Stimulated activated CD4-positive, alpha-beta T cell treated with anti-CD3 and anti-CD28 coated beads, Interleukin-2, amount 100 ng/mL, for 24 hours (primary cell): ENCODE results near the gene CNPY4.

Source experiments
- DNase-seq, 2 donors: peaks; one replicate each; pipeline ENCODE4 v3.0.0-alpha.2; 2020

Gene CNPY4

GRCh38 chr7:100119072-100119969, at the start of gene CNPY4, which contains the start of gene TAF6:
TSS of gene CNPY4 (plus strand) at chr7:100119634. CDS start at chr7:100119745, 111 bp downstream.
TSS of gene TAF6 (minus strand) at chr7:100119358. CDS start at chr7:100114209, 5,149 bp downstream.
- DNase-seq: peak; percentile 96 to 97

DNA sequence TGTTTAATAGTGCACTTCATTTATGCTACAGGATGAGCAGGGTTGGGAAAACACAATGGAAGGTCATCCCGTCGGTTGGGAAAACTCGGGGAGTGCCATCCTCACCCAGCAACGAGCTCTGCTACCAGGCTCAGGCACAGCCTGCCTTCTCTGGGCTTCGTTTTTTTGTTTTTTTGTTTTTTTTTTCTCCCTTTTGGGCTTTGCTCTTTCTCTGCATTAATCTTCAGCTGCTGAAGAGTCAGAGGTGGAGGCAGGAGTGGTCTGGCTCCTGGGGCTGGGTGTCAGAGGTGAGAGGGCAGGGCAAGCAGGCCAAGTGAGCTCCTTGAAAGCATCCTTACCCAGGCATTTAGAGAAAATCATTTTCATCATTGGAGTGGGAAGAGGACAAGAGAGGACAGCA, 49.4 kb upstream of the CNPY4 start:
- DNase-seq: no peak

GRCh38 chr7:100071018-100071723, 48.3 kb upstream of the CNPY4 start:
- DNase-seq: no peak

- no peak for DNase-seq
Observed at GRCh38 chr7:100072462-100072861, 47.0 kb upstream of the CNPY4 start.

- DNase-seq: no peak
Observed at GRCh38 chr7:100074841-100075240, 44.6 kb upstream of the CNPY4 start.

DNA sequence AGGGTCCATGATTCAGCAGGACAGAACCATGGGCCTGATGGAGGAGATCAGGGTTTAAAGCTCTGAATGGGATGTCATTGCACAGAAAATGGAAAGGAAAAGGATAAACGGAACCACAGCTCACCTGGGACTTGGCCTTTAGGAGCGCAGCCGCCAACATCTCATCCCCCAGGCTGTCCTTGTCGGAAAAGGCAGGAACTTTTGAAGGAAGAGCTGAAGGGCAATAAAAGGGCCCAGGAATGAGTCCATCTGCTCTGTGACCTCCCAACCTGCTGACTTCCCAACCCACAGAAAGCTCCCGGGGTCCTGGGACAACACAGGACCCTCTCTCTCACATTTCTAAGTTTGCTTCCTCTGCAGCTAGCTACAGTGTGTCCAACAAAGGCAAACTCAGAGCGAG, 44.0 kb upstream of the CNPY4 start:
- DNase-seq: no peak

DNA sequence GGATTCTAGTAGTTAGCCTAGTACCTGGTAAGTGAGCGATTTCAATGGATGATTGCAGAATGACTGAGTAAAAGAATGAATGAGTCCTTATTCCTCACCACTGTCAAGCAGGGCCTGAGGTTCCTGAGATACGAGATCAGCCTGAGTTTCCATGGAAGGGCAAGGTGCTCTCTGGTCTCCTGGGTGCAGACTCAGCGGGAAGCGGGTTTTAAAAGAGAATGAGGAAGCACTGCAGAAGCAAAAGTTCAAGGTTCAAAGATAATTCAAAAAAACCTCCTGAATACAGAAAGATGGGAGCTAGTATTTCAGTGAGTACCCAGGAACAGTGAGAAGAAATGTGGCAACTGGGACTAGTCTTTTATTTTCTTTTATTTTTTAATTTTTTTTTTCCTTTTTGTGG, 42.2 kb upstream of the CNPY4 start:
- DNase-seq: no peak

DNA sequence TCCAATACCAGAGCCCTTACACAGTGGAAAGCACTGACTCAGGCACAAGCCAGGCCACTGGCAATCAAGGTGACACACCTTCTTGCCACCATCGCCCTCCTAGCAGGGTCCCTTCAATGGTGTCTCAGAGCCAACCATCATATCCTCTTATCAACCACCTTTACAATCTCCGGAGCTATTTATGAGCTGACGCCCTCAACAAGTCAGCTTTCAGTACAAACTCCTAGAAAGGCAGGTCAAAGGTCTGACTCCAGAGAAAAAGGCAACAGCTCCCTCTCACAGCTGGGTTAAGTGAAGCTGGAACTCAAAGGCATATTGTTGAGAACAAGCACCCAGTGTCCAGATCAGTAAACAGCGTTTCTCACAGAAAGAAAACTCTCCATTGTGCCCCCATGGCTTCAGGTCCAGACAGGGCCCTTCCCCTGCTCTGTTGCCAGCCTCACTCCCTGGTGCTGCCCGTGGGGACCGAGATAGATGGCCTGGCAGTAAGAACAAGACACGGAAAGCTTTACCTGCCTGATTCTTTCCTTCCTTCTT, 40.3 kb upstream of the CNPY4 start:
- DNase-seq: no peak

DNA sequence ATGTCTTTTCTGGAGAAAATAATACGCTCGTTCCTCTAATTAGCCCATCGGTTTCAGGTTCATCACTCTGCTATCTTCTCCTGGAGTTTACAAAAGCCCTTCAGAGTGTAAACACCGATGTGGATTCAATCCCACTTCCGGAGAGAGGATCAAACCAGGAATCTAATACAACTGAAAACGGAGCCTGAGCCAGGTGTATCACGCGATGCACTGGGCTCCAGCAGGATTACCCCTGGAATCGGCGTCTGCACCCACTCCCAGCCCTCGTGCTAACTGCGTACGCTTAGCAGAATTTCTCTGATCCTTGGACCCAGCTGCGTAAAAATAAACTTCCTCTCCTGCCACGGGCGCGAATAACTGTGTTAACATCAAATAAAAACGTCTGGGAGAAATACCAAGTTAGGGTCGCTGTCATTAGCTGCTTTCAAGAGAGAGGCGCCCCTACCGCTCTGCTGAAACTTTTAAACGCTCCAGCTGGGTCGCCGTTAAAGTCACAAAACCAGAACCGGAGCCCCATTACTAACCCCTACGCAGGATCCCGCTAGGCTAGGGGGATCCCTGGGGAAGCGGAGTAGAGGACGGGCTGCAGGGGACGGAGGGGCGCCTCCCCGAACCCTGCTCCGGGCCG, 38.4 kb upstream of the CNPY4 start:
- no peak for DNase-seq

GRCh38 chr7:100081535-100082102, 37.8 kb upstream of the CNPY4 start, which contains the start of gene ZNF3:
TSS of gene ZNF3 (minus strand) at chr7:100081723. CDS start at chr7:100077357, 4,366 bp downstream.
- peak; percentile 97 to 98 for DNase-seq

GRCh38 chr7:100082978-100083377, 36.5 kb upstream of the CNPY4 start:
- no peak for DNase-seq

GRCh38 chr7:100085515-100085914, 33.9 kb upstream of the CNPY4 start:
- no peak for DNase-seq

GRCh38 chr7:100087055-100087750, 32.2 kb upstream of the CNPY4 start:
- no peak for DNase-seq

DNA sequence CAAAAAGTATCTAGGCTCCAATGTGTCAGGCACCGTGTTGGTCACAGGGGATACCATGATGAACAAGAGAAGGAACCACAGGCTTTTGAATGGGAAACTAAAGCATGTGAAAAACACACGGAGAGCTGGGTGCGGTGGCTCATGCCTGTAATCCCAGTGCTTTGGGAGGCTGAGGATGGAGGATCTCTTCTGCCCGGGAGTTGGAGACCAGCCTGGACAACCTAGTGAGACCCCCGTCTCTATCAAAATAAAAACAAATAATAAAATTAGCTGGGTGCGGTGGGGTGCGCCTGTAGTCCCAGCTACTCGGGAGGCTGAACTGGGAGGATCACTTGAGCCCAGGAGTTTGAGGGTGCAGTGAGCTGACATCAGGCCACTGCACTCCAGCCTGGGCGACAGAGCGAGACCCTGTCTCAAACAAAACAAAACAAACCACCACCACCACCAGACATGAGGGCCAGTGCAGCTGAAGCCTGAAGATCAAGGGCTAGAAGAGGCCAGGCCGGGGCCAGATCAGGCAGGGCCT, 31.3 kb upstream of the CNPY4 start:
- no peak for DNase-seq

DNA sequence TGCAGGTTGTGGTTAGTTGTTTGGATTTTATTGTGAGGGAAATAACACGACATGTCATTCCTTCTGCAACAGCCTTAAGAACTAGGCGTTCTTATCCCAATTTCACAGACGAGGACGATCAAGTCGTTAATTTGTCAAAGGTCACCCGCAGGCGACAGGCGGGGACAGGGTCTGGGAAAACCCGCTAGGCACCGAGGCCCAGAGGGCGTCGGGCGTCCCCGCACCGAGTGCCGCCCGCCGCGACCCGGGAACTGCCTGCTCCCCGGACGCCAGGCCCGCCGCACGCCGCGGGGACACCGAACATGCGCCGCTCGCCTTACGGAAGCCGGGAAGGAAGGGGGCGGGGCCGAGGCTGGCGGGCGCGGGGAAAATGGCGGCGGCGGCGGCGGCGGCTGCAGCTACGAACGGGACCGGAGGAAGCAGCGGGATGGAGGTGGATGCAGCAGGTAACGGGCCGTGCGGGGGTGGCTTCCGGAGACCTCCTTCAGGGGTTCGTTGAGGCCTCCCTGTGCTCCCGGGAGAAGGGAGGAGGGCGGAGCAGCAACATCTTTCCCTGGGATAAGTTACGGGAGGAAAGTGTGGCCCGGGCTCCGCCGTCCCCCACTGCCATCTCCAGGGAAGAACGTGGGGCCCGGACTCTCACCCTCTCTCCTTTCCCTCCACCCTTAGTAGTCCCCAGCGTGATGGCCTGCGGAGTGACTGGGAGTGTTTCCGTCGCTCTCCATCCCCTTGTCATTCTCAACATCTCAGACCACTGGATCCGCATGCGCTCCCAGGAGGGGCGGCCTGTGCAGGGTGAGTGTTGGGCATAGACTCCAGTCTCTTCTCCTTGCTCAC, 30.6 kb upstream of the CNPY4 start, which contains the start of gene COPS6:
TSS of gene COPS6 (plus strand) at position 349 of the 837 bp plus-strand sequence. CDS start at position 371, 22 bp downstream.
- DNase-seq: peak; percentile 91 to 92

- DNase-seq: no peak
Observed at GRCh38 chr7:100089458-100090196, 29.8 kb upstream of the CNPY4 start.

DNA sequence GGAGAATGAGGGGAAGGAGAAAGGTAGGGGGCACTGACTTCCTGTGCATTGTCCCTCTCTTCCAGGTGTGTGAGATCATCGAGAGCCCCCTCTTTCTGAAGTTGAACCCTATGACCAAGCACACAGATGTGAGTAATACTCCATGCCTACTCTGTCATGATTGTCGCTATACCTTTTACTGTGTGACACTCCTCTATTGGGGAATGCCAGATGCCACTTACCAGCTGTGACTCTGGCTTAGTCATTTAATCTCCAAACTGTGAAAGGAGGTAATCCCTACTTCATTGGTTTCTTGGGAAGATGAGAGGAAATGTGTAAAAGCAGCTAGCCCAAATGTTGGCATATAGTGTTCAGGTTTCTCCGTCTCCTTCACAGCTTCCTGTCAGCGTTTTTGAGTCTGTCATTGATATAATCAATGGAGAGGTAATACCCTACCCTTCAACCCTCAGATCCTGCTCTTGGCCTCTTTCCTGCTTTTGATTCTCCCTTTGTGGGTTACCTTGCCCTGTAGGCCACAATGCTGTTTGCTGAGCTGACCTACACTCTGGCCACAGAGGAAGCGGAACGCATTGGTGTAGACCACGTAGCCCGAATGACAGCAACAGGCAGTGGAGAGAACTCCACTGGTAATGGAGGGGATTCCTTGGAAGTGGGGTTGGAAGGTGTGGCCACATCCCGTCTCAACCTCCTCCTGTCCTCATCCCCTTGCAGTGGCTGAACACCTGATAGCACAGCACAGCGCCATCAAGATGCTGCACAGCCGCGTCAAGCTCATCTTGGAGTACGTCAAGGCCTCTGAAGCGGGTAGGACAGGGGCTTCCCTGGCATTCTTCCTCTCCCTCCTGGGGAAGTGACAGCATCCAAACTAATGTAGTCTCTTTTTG, 28.7 kb upstream of the CNPY4 start:
- no peak for DNase-seq

- DNase-seq: peak; percentile 31 to 40
Observed at GRCh38 chr7:100091411-100092181, 27.8 kb upstream of the CNPY4 start.
